HG03571 (cell line): Measurements from ENCODE around the gene COL4A3.
A peak's percentile ranks its signal among the peaks of the same experiment; 100 is the strongest.
"Not testable (repeated sequence)": the region's sequence is repeated elsewhere in the genome, so short reads cannot be mapped to it uniquely, and the experiment has no call there.

Experiments
- ATAC-seq: cut with Tn5 transposase; IDR thresholded peaks from one replicate; pipeline ENCODE4 v1.9.1; 2021; ENCODE audit not compliant: unreplicated experiment

Gene COL4A3

DNA sequence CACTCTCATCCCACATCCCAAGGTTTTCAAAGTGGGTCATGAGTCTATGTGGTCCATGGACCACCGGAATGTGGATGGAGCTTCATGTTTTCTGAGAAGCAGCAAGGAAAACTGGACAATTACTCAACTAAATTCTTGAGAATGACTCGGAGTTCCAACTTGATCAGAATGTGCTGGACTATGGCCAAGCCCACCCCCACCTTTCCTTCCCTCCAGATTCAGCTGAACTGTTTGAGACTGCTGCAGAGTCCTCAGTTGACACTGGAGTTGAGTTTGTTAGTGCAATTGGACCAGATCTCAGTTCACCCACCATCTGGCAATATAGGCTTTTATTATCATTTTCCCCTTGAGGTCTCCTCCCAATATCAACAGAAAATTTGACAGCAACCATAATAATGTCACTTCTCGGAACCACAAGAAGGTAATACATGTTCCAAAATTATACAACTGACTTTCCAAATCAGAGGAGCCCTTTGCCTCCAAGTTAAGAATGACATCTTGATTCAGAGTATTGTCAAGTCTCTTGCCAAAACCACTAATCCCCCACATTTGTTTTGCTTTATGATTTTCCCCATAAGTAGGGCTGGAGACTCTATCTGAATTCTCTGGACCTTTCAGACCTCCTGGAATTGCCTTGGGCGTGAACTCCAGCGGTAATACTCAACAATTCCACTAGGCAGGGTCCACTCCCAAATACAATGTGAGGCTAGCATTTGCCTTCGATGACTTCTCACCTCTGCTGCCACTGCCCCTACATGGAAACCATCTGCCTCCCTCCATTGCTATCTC, 9.2 kb upstream of the COL4A3 start:
- ATAC-seq = no peak

DNA sequence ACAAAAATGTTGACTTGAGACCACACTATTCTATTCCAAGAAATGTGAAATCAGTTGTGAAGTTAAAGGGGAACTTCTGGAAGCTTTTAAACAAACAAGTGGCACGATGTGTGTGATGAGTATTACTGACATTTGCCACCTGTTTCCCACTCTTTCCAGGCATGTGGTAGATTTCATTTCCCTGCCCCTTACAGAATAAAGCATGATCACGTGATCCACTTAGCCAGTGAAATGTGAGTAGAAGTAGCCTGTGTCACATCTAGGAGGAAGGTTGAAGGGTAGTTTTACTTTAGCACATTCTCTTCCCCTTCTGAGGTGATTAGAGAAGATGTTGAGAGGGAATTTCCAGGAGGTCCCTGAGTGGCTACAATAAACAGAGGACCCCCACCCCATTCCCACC, 4.3 kb upstream of the COL4A3 start:
- no peak for ATAC-seq

DNA sequence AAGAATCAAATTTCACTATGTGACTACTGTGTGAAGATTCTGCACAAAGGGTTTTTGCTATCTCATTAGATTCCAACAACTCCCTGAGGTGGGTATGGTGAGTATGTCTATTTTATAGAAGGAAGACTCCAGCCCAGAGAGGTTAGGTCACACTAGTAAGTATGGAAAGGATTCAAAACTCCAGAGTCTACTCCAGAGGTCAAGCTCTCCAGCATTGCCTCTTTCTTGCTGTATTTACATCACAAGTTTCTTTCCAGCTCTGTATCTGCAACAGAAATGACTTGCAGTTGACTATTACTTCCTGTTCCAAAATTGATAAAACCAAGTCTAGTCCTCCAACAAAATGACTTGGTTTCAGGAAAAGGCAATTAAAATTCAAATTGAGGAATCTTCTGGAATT, 2.5 kb upstream of the COL4A3 start:
- ATAC-seq = no peak

DNA sequence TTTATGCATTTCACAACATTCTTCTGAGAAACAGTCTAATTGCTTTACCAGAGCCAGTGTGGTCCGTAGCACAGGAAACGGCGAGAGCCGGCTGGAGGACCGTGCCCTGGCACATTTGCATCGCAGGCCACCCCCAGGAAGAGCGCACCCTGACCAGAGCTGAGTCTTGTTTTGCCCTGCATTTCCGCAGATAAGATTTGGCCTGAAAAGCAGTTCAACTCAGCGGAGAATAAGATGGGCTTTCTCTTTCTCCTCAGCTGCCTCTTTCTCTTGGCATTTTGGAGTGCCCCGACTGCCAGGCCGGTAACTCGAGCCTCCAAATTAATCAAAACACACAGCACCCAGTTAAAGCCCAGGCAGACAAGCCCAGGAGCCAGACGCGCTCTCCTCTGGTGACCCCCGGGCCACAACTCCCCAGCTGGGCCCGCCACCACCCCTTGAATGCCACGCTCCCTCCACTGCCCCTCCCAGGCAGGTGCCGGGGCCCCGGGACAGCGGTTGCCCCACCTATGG, 883 bp upstream of the COL4A3 start:
- peak; percentile 76 for ATAC-seq

DNA sequence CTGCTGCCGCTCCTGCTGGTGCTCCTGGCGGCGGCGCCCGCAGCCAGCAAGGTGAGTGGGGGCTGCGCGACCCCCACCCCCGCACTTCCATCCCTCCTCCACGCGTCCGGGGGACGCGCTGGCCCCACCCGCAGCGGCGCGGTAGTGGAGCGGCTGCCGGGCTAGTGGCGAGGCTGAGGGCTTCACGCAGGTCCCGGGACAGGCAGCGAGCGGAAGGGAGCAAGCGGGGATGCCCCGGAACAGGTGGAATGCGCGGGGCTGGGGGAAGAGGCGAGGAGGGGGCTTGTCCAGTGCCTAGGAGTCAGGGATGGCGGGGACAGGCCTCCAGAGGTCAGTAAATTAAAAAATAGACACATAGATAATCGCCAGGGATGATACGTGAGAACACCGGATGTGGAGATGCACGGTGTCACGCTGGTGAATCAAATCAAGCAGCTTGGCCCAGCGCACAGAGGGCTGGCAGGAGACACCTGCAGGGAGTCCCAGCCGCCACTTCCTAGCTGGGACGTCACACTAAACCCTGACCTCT, 403 bp downstream of the COL4A3 start:
- ATAC-seq = peak; percentile 70

DNA sequence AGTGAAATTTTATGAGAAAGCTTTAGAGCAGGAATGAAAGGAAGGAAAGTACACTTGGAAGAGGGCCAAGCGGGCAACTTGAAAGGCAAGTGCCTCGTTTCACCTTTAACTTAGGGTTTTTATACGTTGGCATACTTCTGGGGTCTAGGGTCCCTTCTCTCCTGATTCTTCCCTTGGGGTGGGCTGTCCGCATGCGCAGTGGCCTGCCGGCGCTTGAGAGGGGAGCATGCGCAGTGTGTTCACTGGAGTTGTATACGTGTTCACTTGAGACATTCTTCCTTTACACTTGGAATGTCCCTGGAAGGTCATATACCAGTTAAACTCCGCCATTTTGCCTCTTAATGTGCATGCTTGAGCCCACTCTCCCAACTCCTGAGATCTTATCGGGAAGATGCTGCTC, 7.4 kb downstream of the COL4A3 start:
- not testable (repeated sequence) for ATAC-seq

DNA sequence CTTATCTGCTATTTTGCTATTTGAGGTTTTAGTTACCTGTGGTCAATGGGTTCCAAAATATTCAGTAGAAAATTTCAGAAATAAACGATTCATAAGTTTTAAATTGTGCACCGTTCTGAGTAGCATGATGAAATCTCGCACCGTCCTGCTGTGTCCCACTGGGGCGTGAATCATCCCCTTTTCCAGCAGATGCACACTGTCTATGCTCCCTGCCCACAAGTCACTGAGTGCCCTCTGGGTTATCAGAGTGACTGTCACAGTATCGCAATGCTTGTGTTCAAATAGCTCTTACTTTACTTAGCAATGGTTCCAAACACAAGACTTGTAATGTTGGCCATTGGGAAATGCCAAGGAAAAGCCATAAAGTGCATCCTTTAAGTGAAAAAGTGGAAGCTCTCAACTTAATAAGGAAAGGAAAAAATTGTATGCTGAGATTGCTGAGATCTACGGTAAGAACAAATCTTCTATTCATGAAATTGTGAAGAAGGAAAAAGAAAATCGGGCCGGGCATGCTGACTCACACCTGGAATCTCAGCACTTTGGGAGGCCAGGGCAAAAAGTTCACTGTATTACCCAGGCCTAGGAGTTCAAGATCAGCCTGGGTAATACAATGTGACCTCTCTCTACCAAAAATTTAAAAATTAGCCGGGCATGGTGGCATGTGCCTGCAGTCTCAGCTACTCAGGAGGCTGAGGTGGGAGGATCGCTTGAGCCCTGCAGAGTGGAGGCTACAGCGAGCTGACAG, 13.3 kb downstream of the COL4A3 start:
- ATAC-seq = no peak

DNA sequence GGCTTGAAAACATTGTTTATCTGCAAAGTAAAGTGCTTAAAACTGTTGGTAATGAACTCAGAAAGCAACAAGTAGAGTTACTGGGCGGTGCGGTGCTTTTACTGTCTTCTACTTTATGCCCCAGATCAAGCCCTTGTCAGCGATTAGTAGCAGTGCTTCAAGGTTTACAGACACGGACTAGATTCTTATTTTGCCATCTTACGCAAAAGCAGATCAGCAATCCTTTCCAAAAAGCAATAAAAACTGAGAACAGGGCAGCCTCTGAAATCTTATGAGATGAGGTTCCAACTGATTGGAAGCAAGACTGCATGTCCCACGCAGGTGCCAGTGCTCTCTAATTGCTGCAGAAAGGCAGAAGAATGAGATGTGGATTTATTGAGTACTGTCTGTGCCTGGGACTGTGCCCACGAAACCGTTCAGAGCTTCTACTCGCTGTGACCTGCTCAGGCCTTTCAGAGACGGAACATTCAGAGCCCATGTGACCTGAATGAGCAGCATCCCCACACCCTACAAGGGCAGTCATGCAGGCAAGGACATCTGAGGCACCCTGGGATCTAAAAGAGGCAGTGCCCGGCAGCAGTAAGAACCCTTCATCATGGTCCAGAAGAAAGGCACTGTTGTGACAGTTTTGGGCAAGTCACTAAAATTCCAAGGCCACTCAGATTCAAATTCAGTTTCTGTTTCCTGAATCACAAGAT, 15.7 kb downstream of the COL4A3 start:
- no peak for ATAC-seq

DNA sequence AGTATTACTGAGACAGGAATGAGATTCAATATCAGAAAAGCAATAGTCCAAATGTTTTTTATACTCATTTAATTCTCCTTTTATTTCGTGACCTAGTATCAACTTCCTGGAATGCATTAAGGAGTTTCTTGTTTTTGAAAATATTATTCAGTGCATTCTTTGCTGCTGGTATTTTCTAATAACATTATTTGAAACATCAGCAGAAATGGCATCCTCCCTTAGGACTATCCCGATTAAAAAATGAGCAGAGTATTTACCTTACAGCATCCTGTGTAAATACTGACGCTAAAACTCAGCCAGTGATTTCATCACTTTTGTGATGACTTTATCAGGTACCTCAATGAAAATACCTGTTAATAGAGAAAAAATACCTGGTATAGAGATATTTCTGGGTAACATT, 16.3 kb downstream of the COL4A3 start:
- no peak for ATAC-seq

DNA sequence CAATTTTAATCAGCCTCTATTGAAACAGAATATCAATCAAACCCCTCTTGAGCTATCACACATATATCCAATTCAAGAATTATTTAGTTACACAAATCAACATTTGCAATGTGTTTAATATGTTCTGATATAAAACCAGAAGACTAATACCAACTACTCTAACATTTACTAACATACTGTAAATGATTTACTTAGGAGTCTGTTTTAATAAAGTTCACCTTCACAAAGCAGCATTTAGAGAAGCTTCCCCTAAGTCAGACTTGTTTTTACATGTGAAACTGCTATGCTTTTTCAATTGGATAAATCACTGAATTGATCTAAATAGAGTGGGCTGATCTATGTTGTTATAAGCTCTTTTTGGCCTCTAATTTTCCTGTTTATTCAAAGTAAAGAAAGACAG, 18.3 kb downstream of the COL4A3 start:
- no peak for ATAC-seq

DNA sequence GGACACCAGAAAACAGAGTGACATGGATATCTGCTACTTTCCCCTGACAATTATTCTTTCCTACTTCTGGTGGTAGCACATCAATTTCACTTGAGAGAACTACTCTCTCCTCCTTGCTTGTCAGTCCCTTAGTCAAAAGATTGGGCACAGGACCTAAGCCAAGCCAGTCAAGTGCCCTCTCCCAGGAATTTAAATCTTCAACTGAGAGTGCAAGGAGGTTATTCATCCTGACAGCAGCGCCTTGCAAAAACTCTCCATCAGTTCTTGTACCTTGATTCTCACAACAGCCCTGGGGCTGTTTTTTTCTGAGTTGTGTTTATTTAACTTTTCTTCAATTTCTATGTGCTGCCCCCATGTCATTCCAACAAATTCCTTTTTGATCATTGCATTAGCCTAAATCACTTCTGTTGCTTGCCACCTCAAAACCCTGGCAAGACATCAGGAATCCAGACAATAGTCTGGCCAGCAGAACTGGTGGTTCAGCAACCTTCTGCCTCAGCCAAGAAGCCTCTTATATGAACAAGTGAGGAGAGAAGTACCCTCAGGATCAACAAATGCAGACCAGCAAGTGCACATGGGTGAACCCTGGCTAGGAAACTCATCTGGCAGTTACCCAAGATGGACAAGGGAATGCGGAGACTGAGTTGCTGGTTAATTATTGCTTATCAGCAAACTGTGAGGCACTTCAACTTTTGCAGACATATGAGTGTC, 19.4 kb downstream of the COL4A3 start:
- no peak for ATAC-seq

DNA sequence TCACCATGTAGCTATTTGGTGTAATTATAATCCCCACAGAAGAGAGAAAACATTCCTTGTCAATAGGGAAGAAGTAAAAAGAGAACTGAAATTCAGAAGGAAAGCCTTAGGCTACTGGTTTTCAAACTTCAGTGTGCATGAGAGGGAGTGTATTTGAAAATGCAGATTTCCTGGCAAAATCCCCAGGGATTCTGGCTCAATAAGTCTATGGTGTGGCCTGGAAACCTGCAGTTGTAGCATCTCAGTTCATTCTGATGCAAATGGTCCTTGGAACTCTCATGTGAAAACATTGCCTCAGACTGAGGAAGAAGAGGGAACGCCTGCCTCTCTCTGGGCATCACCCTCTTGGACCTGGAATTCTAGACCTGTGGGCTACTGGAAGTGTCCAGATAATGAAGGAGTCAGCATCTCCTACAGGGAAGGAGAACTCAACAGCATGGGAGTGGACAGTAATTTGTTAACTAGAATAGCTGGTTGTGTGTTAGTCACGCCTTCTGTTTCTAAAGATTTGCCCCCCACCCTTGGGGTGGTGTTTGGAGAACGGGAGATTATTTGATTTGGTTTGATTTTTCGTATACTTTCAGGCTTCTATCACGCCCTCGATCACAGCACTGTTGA, 21.3 kb downstream of the COL4A3 start:
- ATAC-seq = no peak

DNA sequence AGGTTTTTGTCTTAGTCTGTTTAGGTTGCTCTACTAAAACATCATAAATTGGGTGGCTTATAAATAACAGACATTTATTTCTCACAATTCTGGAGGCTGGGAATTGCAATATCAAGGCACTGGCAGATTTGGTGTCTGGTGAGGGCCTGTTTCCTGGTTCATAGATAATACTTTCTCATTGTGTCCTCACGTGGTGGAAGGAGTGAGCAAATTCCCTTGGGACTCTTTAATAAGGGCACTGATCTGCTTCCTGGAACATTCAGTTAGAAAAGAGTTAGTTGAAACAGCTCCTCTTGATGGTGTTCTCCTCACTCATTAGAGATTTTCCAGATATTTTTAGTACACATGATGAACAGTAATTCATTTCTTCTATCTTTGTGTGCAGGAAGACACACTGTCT, 22.3 kb downstream of the COL4A3 start:
- no peak for ATAC-seq

DNA sequence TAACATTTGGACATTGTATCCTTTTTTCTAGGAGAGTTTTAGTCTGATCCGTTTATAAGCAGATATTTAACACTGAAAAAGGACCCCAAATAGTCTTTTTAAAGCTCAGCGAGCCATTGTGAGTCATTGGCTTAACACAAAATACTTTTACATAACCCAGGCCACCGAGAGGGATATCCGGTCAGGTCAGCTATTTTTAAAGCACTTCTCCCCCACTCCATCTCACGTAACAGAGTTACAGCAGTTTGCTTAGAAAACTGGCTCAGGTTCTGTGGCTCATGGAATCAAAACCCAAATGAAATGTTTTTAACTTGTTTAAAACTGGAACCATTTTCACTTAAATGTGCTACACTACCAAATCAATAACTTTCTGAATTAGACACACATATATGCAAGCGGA, 23.9 kb downstream of the COL4A3 start:
- no peak for ATAC-seq

DNA sequence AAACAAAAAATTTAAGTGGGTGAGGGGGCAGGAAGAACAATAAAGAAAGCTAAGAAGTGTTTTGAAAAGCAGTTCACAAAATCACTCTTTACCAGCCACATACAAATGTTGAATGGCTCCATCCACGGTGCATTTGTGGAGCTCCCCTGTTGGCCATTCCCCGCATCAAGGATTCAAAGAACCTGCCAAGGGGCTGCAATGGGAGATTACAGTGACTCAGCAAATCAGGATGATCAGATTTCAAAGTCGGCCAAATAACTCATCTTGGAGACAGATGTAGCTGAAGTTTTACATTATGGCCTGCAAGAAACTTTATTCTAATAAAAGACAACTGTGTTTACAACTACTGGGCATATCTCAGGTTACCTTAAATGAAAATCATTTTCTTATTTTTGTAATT, 26.9 kb downstream of the COL4A3 start:
- ATAC-seq = no peak

DNA sequence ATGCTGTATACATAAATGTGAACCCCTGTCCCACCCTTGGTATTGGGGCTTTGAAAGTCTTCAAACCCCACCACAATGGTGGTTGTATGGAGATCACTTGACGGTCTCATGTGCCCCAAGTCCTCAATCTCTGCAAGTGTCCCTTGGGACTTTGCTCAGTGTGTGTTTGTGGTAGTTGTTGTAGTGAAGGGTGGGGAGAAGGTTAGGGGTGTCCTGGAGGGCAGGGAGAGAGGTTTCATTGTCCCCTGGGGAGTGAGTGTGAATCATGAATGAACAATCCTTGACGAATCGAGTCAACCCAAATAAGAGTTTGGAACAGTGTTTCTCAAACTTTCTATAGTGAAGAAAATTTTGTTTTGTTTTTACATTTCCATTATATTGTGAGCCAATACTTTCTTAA, 28.1 kb downstream of the COL4A3 start:
- no peak for ATAC-seq

DNA sequence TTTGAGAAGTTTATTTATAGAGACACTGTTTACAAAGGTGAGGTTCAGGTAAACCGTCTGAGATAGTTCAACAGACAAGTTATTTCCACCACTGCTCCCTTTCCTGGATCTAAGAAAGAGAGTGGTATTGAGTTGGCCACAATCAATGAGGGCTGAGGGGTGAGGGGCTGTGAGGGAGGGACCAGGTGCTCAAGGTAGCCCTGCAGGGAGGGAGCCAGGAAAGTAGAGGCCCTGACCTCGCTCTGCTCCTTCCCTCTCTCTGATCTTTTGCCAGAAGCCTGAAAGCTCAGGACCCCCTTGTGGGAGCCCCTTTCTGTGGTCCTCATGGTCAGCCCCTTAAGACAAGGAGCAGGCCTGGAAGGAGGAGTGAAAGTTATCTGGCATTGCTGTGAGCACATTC, 29.8 kb downstream of the COL4A3 start:
- no peak for ATAC-seq

DNA sequence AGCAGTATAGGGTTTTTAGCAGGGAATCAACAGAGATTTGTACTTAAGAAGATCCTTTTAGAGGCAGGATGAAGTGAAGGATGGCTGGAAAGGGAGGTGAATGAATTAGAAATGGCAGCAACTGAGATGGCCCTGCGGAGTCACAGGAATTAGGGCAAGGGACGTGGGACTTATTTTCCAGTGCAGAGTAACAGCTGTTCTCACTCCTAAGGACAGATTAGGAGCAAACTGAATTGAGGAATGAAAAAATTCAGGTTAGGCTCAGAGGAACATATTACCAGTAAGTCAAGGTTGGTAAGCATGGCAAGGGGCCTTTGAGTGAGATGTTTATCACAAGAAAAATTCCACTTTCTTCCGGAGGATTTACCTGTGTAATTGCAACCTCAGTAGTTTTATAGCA, 34.4 kb downstream of the COL4A3 start:
- no peak for ATAC-seq

DNA sequence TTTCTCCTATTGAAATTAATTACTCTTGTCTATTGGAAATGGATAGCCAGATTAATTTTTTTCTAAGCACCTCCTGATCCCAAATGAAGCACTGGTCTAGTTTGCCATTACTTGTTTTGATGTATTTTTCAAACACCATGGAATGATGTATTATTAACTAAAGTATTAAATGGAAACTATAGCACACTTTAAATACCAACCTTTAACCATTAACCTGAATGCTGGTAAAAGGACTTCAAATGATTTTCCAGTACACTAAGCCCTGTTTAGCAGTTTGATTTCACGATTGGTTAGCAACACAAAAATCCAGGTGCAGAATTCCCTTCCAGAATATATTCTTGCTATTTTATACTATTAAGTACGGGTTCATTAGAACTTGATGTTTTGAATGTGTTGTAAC, 37.3 kb downstream of the COL4A3 start:
- ATAC-seq = no peak

DNA sequence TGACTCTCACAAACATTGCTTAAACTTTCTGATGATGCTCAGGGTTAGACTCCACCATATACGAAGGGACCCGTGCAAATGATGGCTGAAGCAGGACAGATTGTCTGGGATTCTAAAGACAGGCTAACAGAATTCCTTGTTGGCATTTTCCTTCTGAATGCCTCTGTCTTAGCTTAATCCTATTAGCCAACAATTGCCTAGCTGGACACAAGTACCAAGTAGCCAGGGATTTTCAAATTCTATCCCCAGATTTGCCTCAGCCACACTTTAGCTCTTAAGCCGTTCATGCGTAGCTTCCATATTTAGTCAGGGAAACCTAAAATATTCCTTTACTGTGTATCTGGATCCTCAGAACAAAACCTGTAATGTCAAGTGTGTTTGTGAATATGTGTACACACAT, 40.0 kb downstream of the COL4A3 start:
- no peak for ATAC-seq

DNA sequence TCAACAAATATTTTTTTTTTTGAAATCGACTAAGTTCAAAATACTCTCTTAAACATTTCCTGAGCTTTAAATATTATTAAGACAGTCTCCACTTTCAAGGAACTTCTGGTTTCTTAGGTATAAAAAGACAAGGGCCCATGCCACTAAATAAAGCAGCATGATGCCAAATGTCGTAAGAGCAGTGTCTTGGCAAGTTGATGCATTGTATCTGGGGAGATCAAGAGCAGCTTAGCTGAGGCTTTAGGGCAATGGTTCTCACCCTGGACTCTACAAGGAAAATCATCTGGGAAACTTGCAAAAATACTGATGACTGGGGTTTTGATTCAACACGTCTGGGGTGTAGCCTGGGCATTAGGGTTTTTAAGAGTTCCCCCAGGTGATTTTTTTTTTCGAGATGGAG, 41.3 kb downstream of the COL4A3 start:
- ATAC-seq = no peak
